ENCODE data around the gene CD37. TPM values are rescaled to one million over a fixed set of nuclear protein-coding genes. Genes with fewer than 3 reads are reported as not detected.
"Not testable (repeated sequence)": the region's sequence is repeated elsewhere in the genome, so short reads cannot be mapped to it uniquely, and the experiment has no call there.

Gene CD37, protein sequence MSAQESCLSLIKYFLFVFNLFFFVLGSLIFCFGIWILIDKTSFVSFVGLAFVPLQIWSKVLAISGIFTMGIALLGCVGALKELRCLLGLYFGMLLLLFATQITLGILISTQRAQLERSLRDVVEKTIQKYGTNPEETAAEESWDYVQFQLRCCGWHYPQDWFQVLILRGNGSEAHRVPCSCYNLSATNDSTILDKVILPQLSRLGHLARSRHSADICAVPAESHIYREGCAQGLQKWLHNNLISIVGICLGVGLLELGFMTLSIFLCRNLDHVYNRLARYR
- polyA plus RNA-seq (ENCODE audit: insufficient read length in 4 of 4): 10 to 100 TPM; 28.9 to 42.9 (median 36.0) TPM

DNA sequence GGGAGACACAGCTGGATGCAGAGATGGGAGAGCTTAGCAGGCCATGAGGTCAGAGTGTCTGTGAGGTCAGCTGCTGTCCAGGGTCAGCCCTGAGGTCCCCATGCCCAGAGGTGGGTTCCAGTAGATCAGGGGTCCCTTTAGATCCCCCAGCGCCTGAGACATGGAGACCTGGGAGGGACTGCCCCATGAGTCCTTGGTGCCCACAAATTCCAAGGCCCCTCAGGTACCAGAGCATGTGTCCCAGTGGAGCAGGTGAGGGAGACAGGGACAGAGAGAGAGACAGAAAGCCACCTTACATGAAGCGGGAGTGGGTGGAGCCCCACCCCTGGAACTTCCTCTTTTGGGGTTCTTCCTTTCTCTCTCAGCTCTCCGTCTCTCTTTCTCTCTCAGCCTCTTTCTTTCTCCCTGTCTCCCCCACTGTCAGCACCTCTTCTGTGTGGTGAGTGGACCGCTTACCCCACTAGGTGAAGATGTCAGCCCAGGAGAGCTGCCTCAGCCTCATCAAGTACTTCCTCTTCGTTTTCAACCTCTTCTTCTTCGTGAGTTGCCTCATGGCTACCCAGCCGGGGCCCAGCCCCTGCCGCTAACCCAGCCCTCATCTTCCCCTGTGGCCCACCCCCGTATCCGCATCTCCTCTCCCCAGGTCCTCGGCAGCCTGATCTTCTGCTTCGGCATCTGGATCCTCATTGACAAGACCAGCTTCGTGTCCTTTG, at the start of gene CD37:
CD37 (plus strand) TSS at position 336 of the 713 bp plus-strand sequence; CDS start at position 471, 135 bp downstream.
- no peak for DNase-seq (ENCODE audit: low read depth in 4 of 4, low spot score in 3 of 4)

DNA sequence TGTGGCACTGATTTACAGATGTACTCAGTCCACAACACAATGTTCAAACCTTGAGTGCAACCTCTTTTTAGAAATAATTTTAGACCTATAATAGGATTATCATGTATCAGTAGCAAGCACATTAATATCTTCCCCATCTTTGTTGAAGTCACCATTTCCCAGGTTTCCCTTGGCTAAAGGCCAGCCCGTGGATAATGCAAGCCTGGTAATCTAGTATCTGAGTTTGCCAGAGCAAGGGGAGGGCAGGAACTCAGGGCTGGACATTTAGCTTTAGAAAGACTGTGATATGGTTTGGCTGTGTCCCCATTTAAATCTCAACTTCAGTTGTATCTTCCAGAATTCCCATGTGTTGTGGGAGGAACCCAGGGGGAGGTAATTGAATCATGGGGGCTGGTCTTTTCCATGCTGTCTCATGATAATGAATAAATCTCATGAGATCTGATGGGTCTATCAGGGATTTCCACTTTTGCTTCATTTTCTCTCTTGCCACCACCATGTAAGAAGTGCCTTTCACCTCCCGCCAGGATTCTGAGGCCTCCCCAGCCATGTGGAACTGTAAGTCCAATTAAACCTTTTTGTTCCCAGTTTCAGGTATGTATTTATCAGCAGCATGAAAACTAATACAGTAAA, 48.0 kb upstream of the CD37 start:
- no peak for DNase-seq (ENCODE audit: low read depth in 4 of 4, low spot score in 3 of 4)

DNA sequence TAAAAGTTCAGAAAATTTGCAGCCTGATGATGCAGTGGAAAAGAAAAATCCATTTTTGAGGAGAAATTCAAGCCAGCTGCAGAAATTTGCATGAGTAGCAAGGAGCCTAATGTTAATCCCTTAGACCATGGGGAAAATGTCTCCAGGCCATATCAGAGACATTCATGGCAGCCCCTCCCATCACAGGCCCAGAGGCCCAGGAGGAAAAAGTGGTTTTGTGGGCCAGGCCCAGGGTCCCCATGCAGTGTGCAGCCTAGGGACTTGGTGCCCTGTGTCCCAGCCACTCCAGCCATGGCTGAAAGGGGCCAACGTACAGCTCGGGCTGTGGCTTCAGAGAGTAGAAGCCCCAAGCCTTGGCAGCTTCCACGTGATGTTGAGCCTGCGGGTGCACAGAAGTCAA, 47.0 kb upstream of the CD37 start:
- DNase-seq (ENCODE audit: low read depth in 4 of 4, low spot score in 3 of 4): not testable (repeated sequence)

DNA sequence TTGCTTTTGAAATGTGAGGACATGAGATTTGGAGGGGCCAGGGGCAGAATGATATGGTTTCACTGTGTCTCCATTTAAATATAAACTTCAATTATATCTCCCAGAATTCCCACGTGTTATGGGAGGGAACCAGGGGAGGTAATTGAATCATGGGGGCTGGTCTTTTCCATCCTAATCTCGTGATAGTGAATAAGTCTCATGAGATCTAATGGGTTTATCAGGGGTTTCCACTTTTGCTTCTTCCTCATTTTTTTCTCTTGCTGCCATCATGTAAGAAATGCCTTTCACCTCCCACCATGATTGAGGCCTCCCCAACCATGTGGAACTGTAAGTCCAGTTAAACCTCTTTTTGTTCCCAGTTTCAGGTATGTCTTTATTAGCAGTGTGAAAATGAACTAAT, 45.9 kb upstream of the CD37 start:
- DNase-seq (ENCODE audit: low read depth in 4 of 4, low spot score in 3 of 4): not testable (repeated sequence)

DNA sequence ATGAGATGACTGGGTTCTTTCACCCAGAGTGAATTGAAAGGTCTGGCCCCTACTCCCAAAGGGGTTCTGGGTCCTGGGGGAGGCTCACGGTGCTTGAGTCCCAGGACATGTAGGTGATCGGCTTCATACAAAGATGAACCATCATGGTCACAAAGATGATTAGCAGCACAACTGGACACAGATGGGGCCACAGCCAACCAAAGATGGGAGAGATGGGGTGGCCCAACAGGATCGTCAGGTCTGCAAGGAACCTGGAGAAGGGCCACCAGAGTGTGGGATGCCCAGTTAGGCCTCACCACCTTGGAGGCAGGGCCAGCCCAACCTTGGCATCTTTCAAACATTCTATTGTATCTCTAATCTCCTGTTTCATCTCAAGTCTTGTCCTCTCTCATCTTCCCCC, 44.7 kb upstream of the CD37 start:
- DNase-seq (ENCODE audit: low read depth in 4 of 4, low spot score in 3 of 4): no peak

DNA sequence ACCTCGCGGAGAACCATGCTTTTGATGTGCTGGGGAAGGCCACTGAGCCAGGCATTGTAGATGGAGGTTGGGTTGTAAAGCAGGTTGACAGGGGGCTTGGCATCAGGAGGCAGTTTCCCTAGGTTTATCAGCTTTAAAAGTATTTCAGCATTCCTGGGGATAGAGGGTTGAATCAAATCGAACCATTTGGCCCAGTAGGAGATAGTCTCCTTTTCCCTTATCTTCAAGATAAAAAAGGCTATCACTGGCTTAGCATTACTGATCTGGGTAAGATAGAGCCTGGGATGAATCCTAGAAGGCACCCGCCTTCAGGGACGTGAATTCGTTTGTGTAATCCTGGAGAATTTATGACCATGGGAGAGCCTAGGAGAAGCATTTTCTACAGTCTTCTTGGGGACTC, 40.8 kb upstream of the CD37 start:
- DNase-seq (ENCODE audit: low read depth in 4 of 4, low spot score in 3 of 4): no peak

DNA sequence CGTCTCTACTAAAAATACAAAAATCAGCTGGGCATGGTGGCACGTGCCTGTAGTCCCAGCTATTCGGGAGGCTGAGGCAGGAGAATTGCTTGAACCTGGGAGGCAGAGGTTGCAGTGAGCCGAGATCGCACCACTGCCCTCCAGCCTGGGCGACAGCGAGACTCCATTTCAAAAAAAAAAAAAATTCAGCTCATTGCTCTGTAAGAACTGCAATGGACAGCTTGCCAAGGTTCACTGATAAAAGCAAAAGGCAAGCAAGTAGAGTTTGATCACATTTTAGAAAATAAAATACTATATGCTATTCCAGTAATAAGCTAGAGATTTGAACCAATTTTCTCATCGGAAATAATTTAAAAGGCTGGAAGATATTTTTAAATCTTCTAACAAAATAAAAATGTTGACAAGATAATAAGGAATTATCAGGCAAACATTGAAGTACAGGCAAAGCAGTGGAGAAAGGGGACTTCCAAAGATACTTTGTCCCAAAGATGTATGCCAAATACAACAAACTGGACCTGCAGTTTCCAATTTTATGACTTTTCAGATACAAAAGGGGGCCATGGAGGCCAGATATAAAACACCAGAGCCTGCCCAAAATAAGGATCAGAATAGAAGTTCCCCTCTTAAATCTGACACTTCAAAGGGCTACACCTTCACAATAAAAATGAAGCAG, 39.9 kb upstream of the CD37 start:
- DNase-seq (ENCODE audit: low read depth in 4 of 4, low spot score in 3 of 4): no peak

DNA sequence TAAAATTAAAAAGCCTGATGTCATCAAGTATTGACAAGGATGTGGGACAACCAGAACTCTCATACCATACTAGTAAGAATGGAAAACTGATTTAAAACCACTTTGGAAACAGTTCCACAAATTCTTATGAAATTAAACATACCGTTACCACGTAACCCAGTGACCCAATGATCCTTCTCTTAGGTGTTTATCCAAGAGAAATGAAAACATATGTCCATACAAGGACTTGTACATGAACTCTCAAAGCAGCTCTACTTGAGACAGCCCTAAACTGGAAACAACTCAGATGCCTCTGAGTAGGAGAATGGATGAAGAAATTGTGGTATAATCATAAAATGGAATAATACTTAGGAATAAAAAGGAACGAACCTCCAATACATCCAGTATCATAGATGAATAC, 37.8 kb upstream of the CD37 start:
- DNase-seq (ENCODE audit: low read depth in 4 of 4, low spot score in 3 of 4): no peak

DNA sequence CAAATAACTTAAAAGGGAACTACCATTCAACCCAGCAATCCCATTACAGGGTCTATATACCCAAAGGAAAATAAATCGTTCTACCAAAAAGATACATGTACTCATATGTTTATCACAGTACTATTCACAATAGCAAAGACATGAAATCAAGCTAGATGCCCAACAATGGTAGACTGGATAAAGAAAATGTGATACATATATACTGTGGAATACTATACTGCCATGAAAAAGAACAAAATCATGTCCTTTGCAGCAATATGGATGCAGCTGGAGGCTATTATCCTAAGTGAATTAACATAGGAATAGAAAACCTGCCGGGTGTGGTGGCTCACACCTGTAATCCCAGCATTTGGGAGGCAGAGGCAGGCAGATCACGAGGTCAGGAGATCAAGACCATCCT, 36.6 kb upstream of the CD37 start:
- DNase-seq (ENCODE audit: low read depth in 4 of 4, low spot score in 3 of 4): not testable (repeated sequence)

DNA sequence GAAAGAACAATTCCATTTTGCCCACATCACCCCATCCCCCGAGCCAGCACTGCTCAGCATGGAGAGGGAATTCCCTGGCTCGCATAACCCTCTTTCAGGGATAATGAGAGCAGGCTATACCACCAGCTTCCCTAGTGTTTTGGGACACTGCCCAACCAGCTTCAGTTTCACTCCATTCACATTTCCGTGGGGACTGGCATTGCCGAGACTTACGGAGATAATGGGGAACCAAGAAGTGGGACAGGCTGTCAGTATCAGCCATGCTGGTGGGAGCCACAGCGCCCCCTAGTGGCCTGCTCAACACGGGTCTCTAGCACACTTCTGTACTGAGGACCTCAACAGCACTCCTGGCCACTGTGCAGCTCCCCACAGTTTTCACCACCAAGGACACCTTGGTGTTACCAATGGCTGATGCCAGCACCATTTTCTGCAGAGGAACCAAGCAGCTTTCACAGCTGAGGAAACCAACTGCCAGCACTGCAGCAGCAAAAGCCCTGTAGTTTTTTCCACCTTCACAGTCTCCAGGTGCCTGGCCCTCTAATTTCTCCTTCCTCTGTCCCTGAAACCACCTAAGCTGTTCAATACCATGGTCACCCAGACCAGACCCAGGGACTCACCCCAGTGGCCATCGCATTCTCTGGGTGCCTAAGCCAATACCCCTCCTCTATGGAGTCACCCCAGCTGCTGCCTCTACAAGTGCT, 33.9 kb upstream of the CD37 start:
- DNase-seq (ENCODE audit: low read depth in 4 of 4, low spot score in 3 of 4): peak in 3 of 4 donors; percentile 25 to 33 (median 32)

DNA sequence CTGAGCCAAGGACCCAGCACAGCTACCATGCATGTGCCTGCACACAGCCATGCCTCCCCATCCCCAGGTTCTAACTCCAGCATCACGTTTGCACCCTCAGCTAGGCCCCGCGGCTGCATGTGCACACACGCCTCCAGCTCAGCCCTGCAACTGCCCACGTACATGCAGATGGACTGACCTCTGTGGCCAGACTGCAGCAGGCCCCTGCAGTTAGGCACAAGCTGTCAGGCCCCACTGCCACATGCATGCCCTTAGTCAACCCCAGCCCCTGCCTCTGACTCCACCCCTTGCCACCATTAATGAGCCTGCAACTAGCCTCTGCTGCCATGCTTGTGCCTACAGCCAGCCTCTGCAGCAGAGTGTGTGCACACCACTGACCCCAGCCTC, 33.3 kb upstream of the CD37 start:
- DNase-seq (ENCODE audit: low read depth in 4 of 4, low spot score in 3 of 4): no peak

DNA sequence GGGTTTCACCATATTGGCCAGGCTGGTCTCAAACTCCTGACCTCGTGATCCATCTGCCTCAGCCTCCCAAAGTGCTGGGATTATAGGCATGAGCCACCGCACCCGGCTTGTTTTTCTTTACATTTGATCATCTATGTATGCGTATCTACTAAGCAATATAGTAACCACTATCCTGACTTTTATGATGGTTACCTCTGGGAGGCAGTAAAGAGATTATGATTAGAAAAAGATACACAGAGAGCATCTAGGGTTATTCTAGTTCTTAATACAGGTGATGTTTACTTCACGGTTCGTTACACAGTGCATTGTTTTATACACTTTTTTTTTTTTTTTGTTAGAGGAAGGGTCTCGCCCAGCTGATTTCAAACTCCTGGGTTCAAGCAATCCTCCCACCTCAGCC, 28.5 kb upstream of the CD37 start:
- not testable (repeated sequence) for DNase-seq (ENCODE audit: low read depth in 4 of 4, low spot score in 3 of 4)

DNA sequence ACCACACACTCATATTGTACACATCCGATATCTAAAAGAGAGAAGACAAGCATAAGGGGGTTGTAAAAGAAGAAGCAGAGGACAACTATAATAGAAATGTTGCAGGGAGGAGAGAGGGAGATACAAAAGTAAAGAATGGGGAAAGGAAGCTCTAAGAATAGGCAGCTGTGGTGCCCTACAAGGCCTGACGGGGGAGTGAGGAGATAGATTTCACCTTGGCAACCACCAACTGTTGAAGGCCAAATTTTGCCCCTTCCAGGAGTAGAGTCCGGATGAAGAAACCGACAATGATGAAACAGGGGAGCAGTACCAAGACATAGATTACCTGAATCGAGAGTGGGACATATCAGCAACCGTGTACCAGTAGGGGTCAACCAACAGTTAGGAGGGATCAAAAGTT, 26.1 kb upstream of the CD37 start:
- no peak for DNase-seq (ENCODE audit: low read depth in 4 of 4, low spot score in 3 of 4)

DNA sequence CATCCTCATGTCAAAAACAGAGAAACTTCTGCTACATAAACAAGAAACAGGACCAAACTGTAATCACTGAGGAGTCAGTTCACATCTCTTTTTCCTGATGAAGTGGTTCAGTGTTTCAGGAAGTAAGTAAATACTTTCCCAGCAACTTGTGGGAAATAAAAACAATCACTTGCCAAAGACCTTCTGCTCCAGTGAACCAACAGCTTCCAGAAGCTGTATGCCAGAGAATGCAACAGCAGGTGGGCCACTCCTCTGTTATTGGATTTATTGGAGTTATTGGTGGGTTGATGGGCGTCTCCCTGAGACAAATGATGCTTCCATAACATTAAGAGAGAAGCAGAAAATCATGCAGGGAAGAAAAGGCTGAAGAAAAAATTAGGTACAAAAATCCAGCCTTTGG, 20.1 kb upstream of the CD37 start:
- DNase-seq (ENCODE audit: low read depth in 4 of 4, low spot score in 3 of 4): no peak

DNA sequence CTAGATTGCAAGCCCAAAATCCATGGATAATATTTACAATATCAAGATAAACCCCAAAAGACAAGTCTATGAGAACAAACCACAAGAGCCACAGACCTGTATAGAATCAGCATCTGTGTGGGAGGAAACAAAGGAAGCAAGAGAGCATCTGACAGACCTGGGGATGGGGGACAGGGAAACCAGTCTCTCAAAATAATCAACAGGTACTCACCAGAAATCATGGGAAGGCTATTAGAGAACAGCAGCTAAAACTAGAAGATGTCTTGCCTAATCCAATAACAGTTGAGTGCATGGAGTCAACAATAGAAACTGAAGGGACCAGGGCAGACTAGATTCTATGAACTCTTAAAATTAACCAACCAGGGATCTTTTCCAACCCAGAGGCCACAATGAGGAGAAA, 18.9 kb upstream of the CD37 start:
- DNase-seq (ENCODE audit: low read depth in 4 of 4, low spot score in 3 of 4): no peak

DNA sequence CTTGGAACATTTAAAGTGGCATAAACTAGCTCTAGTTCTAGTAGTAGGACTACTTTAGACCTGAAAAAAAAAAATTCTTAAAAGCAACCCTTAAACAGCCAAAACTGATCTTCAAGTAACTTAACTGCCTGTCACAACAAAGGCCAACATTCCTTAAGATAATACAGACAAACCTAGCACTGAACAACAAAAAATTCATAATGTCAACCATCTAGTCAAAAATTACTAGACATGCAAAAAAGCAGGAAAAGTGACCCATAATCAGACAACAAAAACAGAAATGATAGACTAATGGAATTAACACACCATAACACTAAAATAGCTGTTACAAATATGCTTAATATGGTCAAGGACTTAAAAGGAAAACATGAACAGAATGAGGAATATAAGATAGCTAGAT, 16.9 kb upstream of the CD37 start:
- DNase-seq (ENCODE audit: low read depth in 4 of 4, low spot score in 3 of 4): no peak

DNA sequence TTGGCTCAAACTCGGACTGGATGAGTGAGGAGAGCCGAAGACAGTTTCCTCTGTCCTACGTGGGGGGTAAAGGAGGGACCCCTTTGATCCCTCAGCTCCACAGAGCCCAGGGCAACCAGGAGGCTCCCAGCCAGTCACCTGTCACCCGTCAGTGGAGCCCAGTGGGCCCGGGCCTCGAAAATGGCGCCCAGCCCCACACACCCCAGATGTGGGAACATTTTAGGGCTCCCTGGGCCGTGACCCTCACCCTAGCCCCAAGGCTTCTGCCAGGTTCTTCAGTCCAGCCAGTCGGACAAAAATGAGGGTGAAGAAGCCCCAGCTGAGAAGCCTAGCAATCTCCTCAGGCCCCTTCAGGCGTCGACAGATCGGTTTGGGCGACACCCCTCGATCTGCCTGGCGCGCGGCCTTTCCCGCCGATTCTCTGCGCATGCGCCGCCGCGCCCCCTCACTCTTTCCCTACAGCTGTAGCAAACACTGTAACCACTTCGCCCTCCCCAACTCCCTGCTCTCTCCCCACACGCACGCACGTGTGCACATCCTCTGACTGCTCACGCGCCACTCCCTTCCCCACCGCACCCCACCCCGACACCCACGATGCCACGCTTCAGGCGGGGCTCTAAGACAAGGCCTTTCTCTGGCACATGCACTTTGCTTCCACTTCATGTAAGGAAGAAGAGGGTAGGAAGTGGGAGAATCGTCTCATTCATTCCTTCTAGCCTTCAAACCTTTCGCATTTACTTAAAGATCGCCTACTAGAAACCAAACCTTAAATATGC, 10.2 kb upstream of the CD37 start, which contains the start of gene SLC6A16:
SLC6A16 (minus strand) TSS at position 391 of the 776 bp plus-strand sequence. CDS start 13,844 bp downstream, outside the sequence.
- DNase-seq (ENCODE audit: low read depth in 4 of 4, low spot score in 3 of 4): no peak

DNA sequence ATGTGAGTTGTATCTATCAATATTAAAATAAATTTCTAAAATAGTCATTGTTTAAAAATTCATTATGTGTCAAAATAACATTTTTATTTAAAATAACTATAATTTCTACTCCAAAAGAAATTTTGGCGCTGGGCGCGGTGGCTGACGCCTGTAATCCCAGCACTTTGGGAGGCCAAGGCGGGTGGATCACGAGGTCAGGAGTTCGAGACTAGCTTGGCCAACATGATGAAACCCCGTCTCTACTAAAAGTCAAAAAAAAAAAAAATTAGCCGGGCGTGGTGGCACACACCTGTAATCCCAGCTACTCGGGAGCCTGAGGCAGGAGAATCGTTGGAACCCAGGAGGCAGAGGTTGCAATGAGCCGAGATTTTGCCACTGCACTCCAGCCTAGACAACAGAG, 9.4 kb upstream of the CD37 start:
- DNase-seq (ENCODE audit: low read depth in 4 of 4, low spot score in 3 of 4): not testable (repeated sequence)

DNA sequence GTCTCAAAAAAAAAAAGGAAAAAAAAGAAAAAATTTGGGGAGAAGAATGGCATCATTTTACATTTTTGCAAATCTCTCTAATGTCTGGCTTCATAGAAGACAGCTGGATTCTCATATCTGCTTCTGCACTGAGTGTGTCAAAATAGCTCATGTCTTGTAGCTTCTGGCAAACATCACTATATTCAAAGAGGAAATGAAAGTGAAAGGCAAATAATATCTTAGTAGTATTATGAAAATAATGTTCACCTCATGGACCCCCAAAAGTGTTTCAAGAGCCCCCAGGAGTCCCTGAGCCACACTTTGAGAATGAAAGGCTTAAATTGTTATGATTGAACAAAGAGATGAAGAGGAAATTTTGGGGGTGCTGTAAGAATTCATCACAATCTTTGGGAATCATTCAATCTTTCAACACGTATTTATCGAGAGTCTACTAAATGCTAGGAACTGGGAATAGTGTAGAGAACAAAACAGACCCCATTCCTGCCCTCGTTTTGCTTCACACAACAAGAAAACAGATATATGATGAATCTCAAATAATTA, 9.0 kb upstream of the CD37 start:
- DNase-seq (ENCODE audit: low read depth in 4 of 4, low spot score in 3 of 4): no peak

All from right renal pelvis (tissue), 4 donors.